SK-MEL-5 (cell line): ENCODE results near the gene MICU1. TPM values are rescaled to one million over a fixed set of nuclear protein-coding genes. Genes with fewer than 3 reads are reported as not detected.
"Not testable (repeated sequence)": the region's sequence is repeated elsewhere in the genome, so short reads cannot be mapped to it uniquely, and the experiment has no call there.

ENCODE experiments used
- DNase-seq: peaks from one replicate; pipeline ENCODE4 v3.0.0-alpha.2; 2016; ENCODE audit warnings: low read depth, low spot score
- in situ Hi-C: cut with HindIII; loops from 2 replicates; pipeline ENCODE4 v1.10.0; 2016; ENCODE audit warnings: low sequenced_read_pairs, high pct_unique_total_duplicates, low pct_unique_long_range_greater_than_20kb
- polyA plus RNA-seq, 2 experiments: library from polyadenylated mRNA; depleted of rRNA; stranded (reverse); fragments of >200 nt; gene quantifications; 2 replicates each; pipeline ENCODE4 v1.2.3, GENCODE V29; 2015
- total RNA-seq: library from RNA; depleted of rRNA; stranded (reverse); fragments of >200 nt; shearing (Covaris generic); gene quantifications from 2 replicates; pipeline ENCODE4 v1.2.3, GENCODE V29; 2014; rRNA removed

Gene MICU1, protein sequence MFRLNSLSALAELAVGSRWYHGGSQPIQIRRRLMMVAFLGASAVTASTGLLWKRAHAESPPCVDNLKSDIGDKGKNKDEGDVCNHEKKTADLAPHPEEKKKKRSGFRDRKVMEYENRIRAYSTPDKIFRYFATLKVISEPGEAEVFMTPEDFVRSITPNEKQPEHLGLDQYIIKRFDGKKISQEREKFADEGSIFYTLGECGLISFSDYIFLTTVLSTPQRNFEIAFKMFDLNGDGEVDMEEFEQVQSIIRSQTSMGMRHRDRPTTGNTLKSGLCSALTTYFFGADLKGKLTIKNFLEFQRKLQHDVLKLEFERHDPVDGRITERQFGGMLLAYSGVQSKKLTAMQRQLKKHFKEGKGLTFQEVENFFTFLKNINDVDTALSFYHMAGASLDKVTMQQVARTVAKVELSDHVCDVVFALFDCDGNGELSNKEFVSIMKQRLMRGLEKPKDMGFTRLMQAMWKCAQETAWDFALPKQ
- total RNA-seq, result 34.4 and 34.8 TPM in 2 replicates
- polyA plus RNA-seq (2015; cell fraction: cytosol; rRNA removed), result 29.2 and 32.0 TPM in 2 replicates
- 8.6 and 10.3 TPM in 2 replicates for polyA plus RNA-seq (2015; cell fraction: nucleus; rRNA removed)

GRCh38 chr10:72625608-72626443 lies at the start of gene MICU1:
TSS of gene MICU1 (minus strand) at chr10:72626079. CDS start at chr10:72566793, 59,286 bp downstream.
- in situ Hi-C loops, result no loop called here
- peak; percentile 93 for DNase-seq

GRCh38 chr10:72674174-72674573 lies 48.3 kb upstream of the MICU1 start:
- in situ Hi-C loops, result not testable (repeated sequence)

GRCh38 chr10:72673280-72673679 lies 47.4 kb upstream of the MICU1 start:
- in situ Hi-C loops, result no loop called here
- DNase-seq, result no peak

More at GRCh38 chr10:72674174-72674573, 48.3 kb upstream of the MICU1 start:
- not testable (repeated sequence) for DNase-seq

- in situ Hi-C loops, result no loop called here
- DNase-seq, result no peak
These were observed 41.5 kb upstream of the MICU1 start for GRCh38 chr10:72667207-72667864.

DNA sequence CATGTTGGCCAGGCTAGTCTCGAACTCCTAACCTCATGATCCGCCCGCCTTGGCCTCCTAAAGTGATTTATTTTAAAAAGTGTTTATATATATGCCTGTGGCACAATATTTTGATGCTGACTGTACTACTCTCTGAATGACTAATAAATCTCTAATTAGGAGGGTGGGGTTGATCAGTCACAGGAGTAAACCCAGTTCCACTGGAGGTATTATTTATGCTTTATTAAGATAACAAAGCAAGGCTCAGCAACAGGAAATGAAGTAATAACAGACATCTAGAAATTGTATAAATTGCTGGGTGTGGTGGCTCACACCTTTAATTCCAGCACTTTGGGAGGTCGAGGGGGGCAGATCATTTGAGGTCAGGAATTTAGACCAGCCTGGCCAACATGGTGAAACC lies 40.0 kb upstream of the MICU1 start:
- in situ Hi-C loops, result no loop called here
- DNase-seq, result no peak

GRCh38 chr10:72663971-72664370 lies 38.1 kb upstream of the MICU1 start:
- in situ Hi-C loops, result no loop called here

GRCh38 chr10:72661431-72661830 lies 35.6 kb upstream of the MICU1 start:
- DNase-seq, result no peak
- in situ Hi-C loops, result no loop called here

More at GRCh38 chr10:72663971-72664370, 38.1 kb upstream of the MICU1 start:
- no peak for DNase-seq

DNA sequence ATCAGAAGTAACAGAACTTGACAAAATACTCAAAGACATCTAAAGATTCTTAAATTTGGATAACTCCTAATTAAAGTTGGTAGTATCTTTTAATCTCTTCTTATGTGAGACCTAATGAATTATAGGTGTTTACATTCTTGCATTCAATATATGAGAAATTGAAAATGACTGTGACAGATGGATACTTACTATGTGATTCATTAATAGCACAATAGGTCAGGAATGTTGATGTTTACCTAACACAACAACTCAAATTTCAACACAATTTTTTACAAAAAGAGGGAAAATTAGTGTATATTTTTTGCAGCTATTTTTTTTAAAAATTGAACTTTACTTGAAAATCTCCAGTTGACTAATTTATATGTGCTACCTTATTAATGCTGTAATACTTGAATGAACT lies 34.3 kb upstream of the MICU1 start:
- in situ Hi-C loops, result no loop called here
- DNase-seq, result no peak

- no peak for DNase-seq
- in situ Hi-C loops, result no loop called here
These were observed 33.8 kb upstream of the MICU1 start for GRCh38 chr10:72659694-72660093.

DNA sequence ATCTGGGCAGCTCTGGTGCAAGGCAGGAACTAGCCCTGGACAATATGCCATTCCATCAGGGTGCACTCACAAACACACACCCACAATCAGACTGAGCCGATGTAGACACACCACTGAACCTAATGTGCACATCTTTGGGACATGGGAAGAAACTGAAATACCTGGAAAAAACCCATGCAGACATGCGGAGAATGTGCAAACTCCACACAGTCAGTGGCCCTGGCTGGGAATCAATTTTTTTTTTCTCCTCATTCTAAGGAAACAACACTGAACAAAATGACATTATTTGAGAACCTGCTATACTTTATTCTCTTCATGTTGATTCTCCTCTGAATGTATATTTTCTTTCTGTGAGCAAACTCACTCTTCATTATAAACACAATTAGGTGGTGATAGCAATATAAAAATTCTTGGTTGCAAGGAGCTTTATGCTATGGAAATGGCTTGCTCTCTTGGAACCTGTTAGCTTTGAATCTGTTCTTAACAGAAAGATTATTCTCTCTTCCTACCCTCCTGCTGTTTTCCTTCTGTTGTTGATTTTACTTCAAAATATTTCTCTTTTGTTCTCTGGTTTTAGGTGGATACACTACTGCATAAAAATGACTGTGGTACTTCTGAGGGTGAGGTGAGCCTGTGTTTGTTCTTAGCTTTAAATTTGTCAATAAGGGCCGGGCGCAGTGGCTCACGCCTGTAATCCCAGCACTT lies 33.0 kb upstream of the MICU1 start:
- in situ Hi-C loops, result no loop called here
- DNase-seq, result no peak

DNA sequence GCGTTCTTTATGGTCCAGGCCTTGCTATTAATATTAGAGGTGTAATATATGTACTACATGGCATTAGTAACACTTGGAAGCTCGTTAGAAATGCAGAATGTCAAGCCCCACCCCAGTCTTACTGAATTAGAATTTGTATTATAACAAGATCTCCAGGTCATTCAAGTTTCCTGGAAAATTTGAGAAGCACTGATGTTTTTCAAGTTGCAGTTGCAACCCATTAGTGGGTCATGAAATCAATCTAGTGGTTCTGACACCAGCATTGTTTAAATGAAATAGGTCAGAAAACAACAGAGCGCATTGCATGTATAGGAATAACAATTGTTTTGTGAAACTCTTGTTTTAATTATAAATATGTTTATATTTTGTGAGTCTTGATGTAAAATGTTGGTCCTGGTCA lies 28.8 kb upstream of the MICU1 start:
- no peak for DNase-seq
- in situ Hi-C loops, result no loop called here

DNA sequence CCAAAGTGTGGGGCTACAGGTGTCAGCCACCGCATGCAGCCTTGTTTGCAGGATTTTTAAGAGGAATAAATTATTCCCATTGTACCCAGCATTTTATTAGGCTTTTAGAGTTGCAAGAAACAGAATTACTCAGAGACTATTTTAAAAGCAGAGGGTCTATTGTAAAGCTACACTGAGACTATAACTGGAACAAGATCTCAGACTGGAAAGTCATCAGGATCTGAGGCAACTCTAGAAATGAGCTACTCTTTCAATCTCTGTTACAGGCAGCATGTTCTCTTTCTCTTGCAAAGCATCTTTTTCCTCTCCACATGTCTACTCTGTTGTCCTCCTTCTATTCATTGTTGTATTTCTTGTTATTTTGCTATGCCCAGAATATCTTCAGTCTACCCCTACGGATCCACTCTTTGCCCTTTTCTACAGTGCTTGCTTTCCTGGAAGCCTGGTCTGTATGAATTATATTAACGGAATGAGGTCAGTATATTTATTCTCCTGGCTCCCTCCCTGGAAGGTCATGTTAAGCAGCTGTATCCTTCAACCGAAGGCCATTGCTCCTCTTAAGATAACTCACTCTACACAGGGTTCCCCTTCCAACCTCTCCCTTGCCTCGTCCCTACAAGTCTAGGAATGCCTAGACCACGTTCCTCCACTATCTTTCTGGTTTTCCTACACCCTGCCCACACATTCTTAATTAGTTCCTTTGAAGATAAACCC lies 27.7 kb upstream of the MICU1 start:
- DNase-seq, result no peak
- in situ Hi-C loops, result no loop called here

- in situ Hi-C loops, result no loop called here
- no peak for DNase-seq
These were observed 23.4 kb upstream of the MICU1 start for GRCh38 chr10:72649291-72649690.

- DNase-seq, result no peak
- in situ Hi-C loops, result no loop called here
These were observed 22.4 kb upstream of the MICU1 start for GRCh38 chr10:72648301-72648700.

GRCh38 chr10:72646971-72647370 lies 21.1 kb upstream of the MICU1 start:
- DNase-seq, in situ Hi-C loops: not testable (repeated sequence)

DNA sequence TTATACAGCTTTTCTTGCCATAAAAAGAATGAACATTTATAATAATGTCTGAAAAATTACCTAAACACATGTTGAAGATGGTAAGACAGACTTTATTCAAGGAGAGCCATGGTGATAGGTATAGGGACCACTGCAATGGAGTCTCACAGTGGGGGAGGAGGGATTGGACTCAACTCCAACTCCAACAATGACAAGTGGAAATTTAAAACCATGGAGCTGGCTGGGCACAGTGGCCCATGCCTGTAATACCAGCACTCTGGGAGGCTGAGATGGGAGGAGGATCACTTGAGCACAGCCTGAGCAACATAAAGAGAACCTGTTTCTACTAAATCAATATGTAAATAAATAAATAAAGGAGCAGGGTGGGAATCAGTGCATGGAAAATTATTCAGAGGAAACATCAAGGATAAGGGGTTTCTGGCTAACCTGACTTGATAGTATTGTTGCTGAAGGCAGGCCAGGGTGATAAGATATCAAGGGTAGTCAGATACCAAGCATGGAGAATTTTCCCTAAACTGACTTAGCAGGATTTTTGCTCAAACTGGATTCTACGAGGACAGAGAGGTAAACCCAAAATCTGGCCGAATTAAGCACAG lies 19.5 kb upstream of the MICU1 start:
- in situ Hi-C loops, result no loop called here
- no peak for DNase-seq
